Measurements from ENCODE around the gene FAM47B. TPM values are rescaled to one million over a fixed set of nuclear protein-coding genes. Genes with fewer than 3 reads are reported as not detected.

The FAM47B gene
- total and polyA plus RNA-seq, 2 donors = not detected

DNA sequence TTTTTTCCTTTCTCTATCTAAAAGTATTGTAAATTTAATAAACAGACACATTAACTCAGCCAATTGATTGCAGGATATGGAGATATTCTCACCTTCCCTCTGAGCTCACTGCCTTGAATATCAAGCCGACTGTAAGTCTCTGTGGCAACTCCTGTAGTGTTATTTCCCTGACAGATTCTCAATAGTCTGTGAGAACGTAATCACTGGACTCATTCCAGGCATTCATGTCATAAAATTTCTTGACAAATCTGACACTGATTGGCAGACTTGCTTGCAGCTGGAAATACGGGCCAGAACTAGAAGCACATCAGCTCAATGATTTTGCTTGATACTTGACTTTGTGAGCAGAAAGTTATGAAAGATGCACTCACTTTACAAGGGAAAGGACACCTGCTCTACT is 29.6 kb downstream of the FAM47B start:
- Histone ChIP-seq H3K27ac (ENCODE audit: low read depth) (no peak overlapping the region), H3K4me3 (ENCODE audit: low read depth, low read length) (no peak overlapping the region), H3K4me1 (ENCODE audit: insufficient read depth) (no peaks in the 10 kb centered on the region), H3K36me3 (ENCODE audit: insufficient read depth) (no peaks in the 10 kb centered on the region)
- WGBS = 66% methylated on average over 3 of the region's 3 CpGs
- no peak for DNase-seq (ENCODE audit: extremely low spot score)

DNA sequence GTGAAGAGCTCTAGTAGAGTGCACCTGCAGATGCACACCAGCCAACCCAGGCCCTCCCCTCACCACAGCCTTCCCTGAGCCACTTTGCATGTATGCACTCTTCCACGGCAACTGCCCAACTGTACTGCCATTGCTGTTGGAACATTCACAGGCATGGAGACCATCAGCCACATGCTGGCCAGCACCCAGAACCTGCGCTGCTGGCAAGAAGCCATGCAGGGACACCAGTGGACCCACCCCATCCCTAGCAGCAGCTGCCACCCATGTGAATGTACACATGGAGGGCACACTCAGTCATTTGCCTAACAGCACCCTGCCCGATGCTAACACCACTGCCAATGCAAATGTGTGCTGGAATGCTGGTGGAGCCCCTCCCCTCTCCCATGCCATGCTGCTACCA is 35.6 kb downstream of the FAM47B start:
- 93% methylated on average over 3 of the region's 3 CpGs for WGBS
- Histone ChIP-seq H3K4me3 (ENCODE audit: low read depth, low read length) (no peak overlapping the region), H3K4me1 (ENCODE audit: insufficient read depth) (no peaks in the 10 kb centered on the region), H3K36me3 (ENCODE audit: insufficient read depth) (no peaks in the 10 kb centered on the region), H3K27ac (ENCODE audit: low read depth) (no peak overlapping the region)
- no peak for DNase-seq (ENCODE audit: extremely low spot score)

GRCh38 chrX:34987646-34988045 is 45.0 kb downstream of the FAM47B start:
- WGBS = 100% methylated on average over 1 of the region's 1 CpG
- no peaks in the 10 kb centered on the region for H3K36me3 ChIP-seq (ENCODE audit: insufficient read depth)
- H3K4me1 ChIP-seq (ENCODE audit: insufficient read depth) = no peaks in the 10 kb centered on the region

More at GRCh38 chrX:34987646-34988045, 45.0 kb downstream of the FAM47B start:
- Histone ChIP-seq H3K4me3 (ENCODE audit: low read depth, low read length) (no peak overlapping the region), H3K27ac (ENCODE audit: low read depth) (no peak overlapping the region)
- no peak for DNase-seq (ENCODE audit: extremely low spot score)
